Mesothelial cell of epicardium (in vitro differentiated cells): ENCODE data around the gene CSH1. TPM values are rescaled to one million over a fixed set of nuclear protein-coding genes. Genes with fewer than 3 reads are reported as not detected.

ENCODE experiments used
- DNase-seq, 2 experiments: peaks; one replicate each; pipeline ENCODE4 v3.0.0; 2021; ENCODE audit warnings: low spot score in 2 of 2; ENCODE audit not compliant: unreplicated experiment in 2 of 2
- H3K27ac Mint-ChIP-seq: 2 replicates; pipeline ENCODE4 v1.8.0; 2021; ENCODE audit warnings: mixed read lengths
- H3K27me3 Mint-ChIP-seq: 2 replicates; pipeline ENCODE4 v1.8.0; 2021; ENCODE audit warnings: low read depth, mixed read lengths
- H3K36me3 Mint-ChIP-seq: 2 replicates; pipeline ENCODE4 v1.8.0; 2021; ENCODE audit warnings: mixed read lengths
- H3K4me1 Mint-ChIP-seq: 2 replicates; pipeline ENCODE4 v1.8.0; 2021; ENCODE audit warnings: mixed read lengths
- H3K4me3 Mint-ChIP-seq: 2 replicates; pipeline ENCODE4 v1.8.0; 2021; ENCODE audit warnings: mild to moderate bottlenecking, moderate library complexity, mixed read lengths
- H3K9me3 Mint-ChIP-seq: 2 replicates; pipeline ENCODE4 v1.8.0; 2021; ENCODE audit warnings: mixed read lengths
- CTCF ChIP-seq: fragments of 200-600 bp; sonication (generic); IDR thresholded peaks from one replicate; pipeline ENCODE4 v1.5.0; 2021; ENCODE audit warnings: antibody characterized with exemption; ENCODE audit not compliant: unreplicated experiment
- total RNA-seq: library from RNA; stranded (reverse); gene quantifications from 3 replicates; pipeline ENCODE4 v1.2.1, GENCODE V29; 2021

The CSH1 gene
- total RNA-seq, 1 donor from 2014 or later = not detected

GRCh38 chr17:63937319-63937718 lies 40.9 kb upstream of the CSH1 start:
- H3K9me3 Mint-ChIP-seq = no peaks in the 10 kb centered on the region
- H3K27me3 Mint-ChIP-seq = peaks cover 2% of the 10 kb centered on the region
- no peak overlapping the region for H3K27ac Mint-ChIP-seq
- H3K36me3 Mint-ChIP-seq = no peaks in the 10 kb centered on the region
- TF ChIP-seq CTCF = no peak
- H3K4me3 Mint-ChIP-seq = no peak overlapping the region
- DNase-seq = no peak
- no peaks in the 10 kb centered on the region for H3K4me1 Mint-ChIP-seq

GRCh38 chr17:63934183-63935112 lies 38.1 kb upstream of the CSH1 start:
- no peak overlapping the region for H3K27ac Mint-ChIP-seq
- H3K27me3 Mint-ChIP-seq = peaks cover 2% of the 10 kb centered on the region
- H3K4me1 Mint-ChIP-seq = no peaks in the 10 kb centered on the region
- H3K9me3 Mint-ChIP-seq = no peaks in the 10 kb centered on the region
- DNase-seq = no peak
- H3K4me3 Mint-ChIP-seq = no peak overlapping the region
- no peaks in the 10 kb centered on the region for H3K36me3 Mint-ChIP-seq
- TF ChIP-seq CTCF = no peak

- no peak overlapping the region for H3K27ac Mint-ChIP-seq
- DNase-seq = no peak
- no peak overlapping the region for H3K4me3 Mint-ChIP-seq
- no peaks in the 10 kb centered on the region for H3K9me3 Mint-ChIP-seq
- H3K36me3 Mint-ChIP-seq = no peaks in the 10 kb centered on the region
- no peak for TF ChIP-seq CTCF
- no peaks in the 10 kb centered on the region for H3K4me1 Mint-ChIP-seq
- H3K27me3 Mint-ChIP-seq = peaks cover 2% of the 10 kb centered on the region
These were observed 37.2 kb upstream of the CSH1 start for GRCh38 chr17:63933598-63933997.

GRCh38 chr17:63932721-63933120 lies 36.3 kb upstream of the CSH1 start:
- Mint-ChIP-seq H3K36me3 (no peaks in the 10 kb centered on the region), H3K4me1 (no peaks in the 10 kb centered on the region), H3K4me3 (no peak overlapping the region), H3K27ac (no peak overlapping the region), H3K9me3 (no peaks in the 10 kb centered on the region), H3K27me3 (peaks cover 2% of the 10 kb centered on the region)
- no peak for TF ChIP-seq CTCF
- no peak for DNase-seq

GRCh38 chr17:63931981-63932561 lies 35.7 kb upstream of the CSH1 start, which contains the start of gene CD79B:
Gene CD79B (minus strand): TSS chr17:63932331. CDS start chr17:63932261, 70 bp downstream.
- H3K4me3 Mint-ChIP-seq = no peak within 1 kb of the TSS
- H3K9me3 Mint-ChIP-seq = no peaks in the 10 kb centered on the region
- no peaks in the 10 kb centered on the region for H3K36me3 Mint-ChIP-seq
- H3K4me1 Mint-ChIP-seq = no peaks in the 10 kb centered on the region
- TF ChIP-seq CTCF = no peak
- no peak for DNase-seq
- H3K27me3 Mint-ChIP-seq = peaks cover 2% of the 10 kb centered on the region
- no peak within 1 kb of the TSS for H3K27ac Mint-ChIP-seq
